Stimulated activated memory B cell treated with anti-CD40 and anti-IgM and Interleukin-4, amounts not matched to agents 10 μg/mL and 1 μg/mL and 100 μg/mL, for 72 hours (primary cell): ENCODE results near the gene BEST2.

ENCODE experiments used
- ATAC-seq: fragments of 150-1000 bp; cut with Tn5 transposase; 2 replicates; pipeline ENCODE4 v1.10.0; 2021
- H3K27ac Mint-ChIP-seq: one replicate; pipeline ENCODE4 v1.8.0; 2022; ENCODE audit warnings: mild to moderate bottlenecking, mixed read lengths
- H3K27me3 Mint-ChIP-seq: one replicate; pipeline ENCODE4 v1.8.0; 2022; ENCODE audit warnings: mixed read lengths
- H3K36me3 Mint-ChIP-seq: one replicate; pipeline ENCODE4 v1.8.0; 2022; ENCODE audit warnings: mixed read lengths
- H3K4me1 Mint-ChIP-seq: one replicate; pipeline ENCODE4 v1.8.0; 2022; ENCODE audit warnings: mixed read lengths
- H3K4me3 Mint-ChIP-seq: one replicate; pipeline ENCODE4 v1.8.0; 2022; ENCODE audit warnings: mild to moderate bottlenecking, moderate library complexity, mixed read lengths
- H3K9me3 Mint-ChIP-seq: one replicate; pipeline ENCODE4 v1.8.0; 2022; ENCODE audit warnings: mixed read lengths

Gene BEST2

DNA sequence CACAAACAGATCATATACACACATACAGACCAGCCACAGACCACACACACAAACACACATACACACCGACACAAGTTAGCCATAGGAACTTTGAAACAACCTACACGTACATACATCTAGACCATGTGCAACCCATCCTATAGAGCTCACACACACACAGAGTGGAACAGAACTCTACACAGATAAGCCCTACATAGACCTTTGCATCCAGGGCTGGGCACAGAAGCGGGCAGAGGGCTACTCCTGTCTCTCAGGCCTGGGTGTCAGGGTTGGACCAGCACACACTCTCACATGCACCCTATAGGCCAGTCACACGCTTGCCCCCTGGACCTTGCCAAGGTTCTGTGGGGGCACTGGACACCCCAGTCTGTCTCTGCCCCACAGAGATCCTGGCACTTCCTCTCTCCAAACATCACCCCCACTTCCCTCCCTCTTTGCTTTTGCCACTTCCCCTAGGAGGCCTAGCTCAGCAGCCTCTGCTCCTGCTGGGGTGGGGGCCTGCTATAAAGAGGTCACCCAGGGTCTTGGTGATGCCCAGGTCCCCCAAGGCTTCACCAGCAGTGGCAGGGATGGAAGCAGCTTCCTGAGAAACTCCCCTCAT, 33.9 kb downstream of the BEST2 start:
- Mint-ChIP-seq H3K4me1 (peaks cover 29% of the 10 kb centered on the region), H3K4me3 (no peak overlapping the region), H3K27me3 (no peaks in the 10 kb centered on the region), H3K9me3 (no peaks in the 10 kb centered on the region), H3K27ac (no peak overlapping the region), H3K36me3 (no peaks in the 10 kb centered on the region)
- ATAC-seq: no peak

DNA sequence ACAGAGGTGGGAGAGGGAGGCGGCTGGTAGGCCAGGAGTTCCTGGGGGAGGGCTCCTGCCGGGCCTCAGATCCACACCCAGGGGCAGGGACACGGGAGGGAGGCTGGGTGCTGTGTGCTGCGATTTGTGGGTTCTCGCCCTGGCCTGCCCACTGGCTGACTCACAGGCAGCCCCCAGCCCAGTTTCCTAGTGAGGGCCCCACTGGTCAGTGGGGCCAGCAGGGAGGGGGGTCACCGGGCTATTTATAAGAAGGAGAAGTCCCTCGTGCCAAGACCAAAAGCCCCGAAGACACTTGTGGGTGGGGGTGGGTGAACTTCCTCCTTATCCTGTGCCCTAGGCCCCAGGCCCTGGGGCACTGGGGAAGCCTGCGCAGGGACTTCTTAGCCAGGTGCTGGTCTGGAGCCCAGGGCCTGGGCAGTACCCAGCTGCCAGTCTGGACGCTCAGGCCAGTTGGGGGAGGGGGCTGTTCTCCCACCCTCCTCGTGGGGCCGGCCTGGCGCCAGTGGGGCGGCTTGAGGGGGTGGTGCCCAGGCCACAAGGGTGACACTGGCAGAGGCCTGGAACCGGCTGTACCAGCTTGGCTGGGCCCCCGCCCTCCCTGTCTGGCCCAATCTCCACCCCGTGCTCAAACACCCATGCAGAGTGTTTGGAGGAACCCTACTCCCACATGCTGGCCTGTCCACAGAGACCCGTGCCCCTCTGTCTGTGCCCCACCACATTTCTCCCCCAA, 34.7 kb downstream of the BEST2 start:
- ATAC-seq: no peak
- Mint-ChIP-seq H3K4me3 (no peak overlapping the region), H3K27me3 (no peaks in the 10 kb centered on the region)

DNA sequence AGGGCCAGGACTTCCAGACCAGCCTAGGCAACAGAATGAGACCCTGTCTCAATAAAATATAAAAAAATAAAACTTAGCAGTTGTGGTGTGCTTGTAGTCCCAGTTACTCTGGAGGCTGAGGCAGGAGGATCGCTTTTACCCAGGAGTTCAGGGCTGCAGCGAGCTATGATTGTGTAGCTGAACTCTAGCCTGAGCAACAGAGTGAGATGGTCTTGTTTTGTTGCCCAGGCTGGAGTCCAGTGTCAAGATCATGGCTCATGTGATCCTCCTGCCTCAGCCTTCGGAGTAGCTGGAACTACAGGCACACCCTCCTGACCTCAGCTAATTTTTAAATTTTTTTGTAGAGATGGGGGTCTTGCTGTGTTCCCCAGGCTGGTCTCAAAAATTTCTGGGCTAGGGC, 35.4 kb downstream of the BEST2 start:
- Mint-ChIP-seq H3K36me3 (no peaks in the 10 kb centered on the region), H3K27me3 (no peaks in the 10 kb centered on the region), H3K9me3 (no peaks in the 10 kb centered on the region), H3K4me3 (no peak overlapping the region), H3K27ac (no peak overlapping the region), H3K4me1 (peaks cover 30% of the 10 kb centered on the region)
- no peak for ATAC-seq

More for the DNA sequence above, 34.7 kb downstream of the BEST2 start:
- Mint-ChIP-seq H3K9me3 (no peaks in the 10 kb centered on the region), H3K36me3 (no peaks in the 10 kb centered on the region), H3K27ac (no peak overlapping the region), H3K4me1 (peaks cover 36% of the 10 kb centered on the region)

DNA sequence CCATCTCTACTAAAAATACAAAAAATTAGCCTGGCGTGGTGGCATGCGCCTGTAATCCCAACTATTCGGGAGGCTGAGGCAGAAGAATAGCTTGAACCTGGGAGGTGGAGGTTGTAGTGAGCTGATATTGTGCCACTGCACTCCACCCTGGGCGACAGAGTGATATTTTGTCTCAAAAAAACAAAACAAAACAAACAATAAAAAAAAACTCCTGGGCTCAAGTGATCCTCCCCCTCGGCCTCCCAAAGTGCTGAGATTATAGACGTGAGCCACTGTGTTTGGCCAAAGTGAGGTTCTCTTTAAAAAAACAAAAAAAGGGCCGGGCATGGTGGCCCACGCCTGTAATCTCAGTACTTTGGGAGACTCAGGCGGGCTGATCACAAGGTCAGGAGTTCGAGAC, 35.9 kb downstream of the BEST2 start:
- Mint-ChIP-seq H3K9me3 (no peaks in the 10 kb centered on the region), H3K27ac (peak overlapping the region; percentile 92), H3K4me1 (peaks cover 25% of the 10 kb centered on the region), H3K27me3 (no peaks in the 10 kb centered on the region), H3K4me3 (no peak overlapping the region), H3K36me3 (peaks cover 2% of the 10 kb centered on the region)
- ATAC-seq: no peak

DNA sequence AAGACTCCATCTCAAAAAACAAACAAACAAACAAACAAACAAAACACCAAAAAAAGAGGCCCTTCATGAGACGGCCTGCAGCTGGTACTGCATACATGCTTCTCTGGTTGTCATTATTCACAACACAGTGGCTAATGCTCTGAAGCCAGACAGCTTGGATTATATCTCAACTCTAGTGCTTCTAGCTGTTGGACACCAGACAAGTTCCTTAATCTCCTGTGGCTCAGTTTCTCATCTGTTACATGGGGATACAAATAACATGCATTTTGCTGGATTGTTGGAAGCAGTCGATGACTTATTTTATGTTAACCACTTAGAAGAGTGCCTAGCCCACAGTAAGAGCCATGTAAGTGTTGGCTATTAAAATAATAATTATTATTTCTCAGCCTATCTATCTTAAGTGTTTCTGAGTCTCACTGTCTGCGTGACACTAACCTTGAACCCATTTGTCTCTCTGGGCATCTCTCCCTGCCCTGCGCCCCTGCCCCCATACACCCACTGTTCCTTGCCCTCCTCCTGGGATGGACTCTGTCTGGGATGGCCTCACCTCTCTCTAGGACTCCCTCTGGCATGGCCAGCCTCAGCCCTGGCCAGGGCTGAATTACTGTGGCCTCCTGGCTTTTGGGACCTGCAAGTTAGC, 36.6 kb downstream of the BEST2 start:
- Mint-ChIP-seq H3K27me3 (no peaks in the 10 kb centered on the region), H3K27ac (peak overlapping the region; percentile 92), H3K4me3 (peak overlapping the region; percentile 90), H3K4me1 (peaks cover 25% of the 10 kb centered on the region), H3K9me3 (no peaks in the 10 kb centered on the region), H3K36me3 (peaks cover 9% of the 10 kb centered on the region)
- ATAC-seq: no peak

DNA sequence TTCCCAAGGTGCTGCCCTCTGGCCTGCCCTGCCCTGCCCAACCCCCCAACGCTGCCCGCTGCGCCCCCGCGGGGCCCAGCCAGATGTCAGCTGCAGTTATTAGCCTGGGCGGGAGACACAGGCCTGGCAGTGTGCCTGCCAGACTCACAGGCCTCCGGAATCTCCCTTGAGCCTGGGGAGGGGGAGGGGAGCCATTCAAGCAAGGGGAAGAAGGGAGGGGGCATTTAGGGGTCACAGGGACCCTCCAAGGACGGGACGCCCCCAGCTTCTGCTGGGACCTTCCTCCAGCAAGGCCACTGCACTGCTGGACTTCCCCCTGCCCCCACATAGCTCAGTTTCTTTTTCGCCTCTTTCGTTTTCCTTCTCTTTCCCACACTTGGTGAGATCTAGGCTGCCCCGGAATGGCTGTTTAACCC, 37.1 kb downstream of the BEST2 start:
- H3K36me3 Mint-ChIP-seq: peaks cover 12% of the 10 kb centered on the region
- ATAC-seq: peak; percentile 0
- peak overlapping the region; percentile 92 for H3K27ac Mint-ChIP-seq
- peak overlapping the region; percentile 90 for H3K4me3 Mint-ChIP-seq
- no peaks in the 10 kb centered on the region for H3K9me3 Mint-ChIP-seq
- peaks cover 25% of the 10 kb centered on the region for H3K4me1 Mint-ChIP-seq
- no peaks in the 10 kb centered on the region for H3K27me3 Mint-ChIP-seq

DNA sequence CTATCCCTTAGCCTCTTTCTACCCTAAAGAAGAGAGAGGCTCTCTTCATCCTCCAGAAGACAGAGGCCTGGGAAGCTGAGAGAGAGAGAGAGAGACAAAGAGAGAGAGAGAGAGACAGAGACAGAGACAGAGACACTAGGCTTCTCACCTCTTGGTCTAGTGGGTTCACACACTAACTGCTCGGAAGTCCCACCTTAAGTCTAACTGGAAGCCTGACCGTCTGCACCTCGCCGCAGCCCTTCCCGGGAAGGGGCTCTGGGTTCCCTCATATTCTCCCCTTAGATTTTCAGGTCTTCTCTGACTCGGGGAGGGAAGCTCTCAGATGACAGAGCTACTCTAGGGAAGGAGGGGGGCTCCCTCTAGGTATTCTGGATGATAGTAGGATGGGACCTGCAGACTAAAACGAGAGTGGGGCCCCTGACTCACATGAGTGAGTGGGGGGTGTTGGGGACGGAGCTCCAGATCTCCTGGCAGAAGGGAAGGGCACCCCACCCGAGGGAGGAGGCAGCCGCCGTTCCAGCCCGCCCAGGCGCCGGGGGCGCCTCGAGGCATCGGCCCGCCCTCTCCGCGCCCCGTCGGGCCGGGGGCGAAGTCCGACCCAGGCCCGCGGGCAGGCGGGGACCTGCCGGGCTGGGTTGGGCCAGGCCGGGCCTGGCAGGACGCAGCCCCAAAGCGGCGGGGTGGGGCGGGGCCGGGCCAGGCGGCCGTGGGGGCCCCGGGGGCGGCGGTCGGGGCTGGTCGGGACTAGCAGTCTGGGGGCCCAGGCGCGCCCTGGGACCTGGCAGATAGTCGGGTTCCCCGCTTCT, 37.7 kb downstream of the BEST2 start:
- Mint-ChIP-seq H3K9me3 (no peaks in the 10 kb centered on the region), H3K27me3 (no peaks in the 10 kb centered on the region), H3K4me3 (peak overlapping the region; percentile 96), H3K4me1 (peaks cover 31% of the 10 kb centered on the region), H3K36me3 (peaks cover 12% of the 10 kb centered on the region), H3K27ac (peak overlapping the region; percentile 92)
- no peak for ATAC-seq

DNA sequence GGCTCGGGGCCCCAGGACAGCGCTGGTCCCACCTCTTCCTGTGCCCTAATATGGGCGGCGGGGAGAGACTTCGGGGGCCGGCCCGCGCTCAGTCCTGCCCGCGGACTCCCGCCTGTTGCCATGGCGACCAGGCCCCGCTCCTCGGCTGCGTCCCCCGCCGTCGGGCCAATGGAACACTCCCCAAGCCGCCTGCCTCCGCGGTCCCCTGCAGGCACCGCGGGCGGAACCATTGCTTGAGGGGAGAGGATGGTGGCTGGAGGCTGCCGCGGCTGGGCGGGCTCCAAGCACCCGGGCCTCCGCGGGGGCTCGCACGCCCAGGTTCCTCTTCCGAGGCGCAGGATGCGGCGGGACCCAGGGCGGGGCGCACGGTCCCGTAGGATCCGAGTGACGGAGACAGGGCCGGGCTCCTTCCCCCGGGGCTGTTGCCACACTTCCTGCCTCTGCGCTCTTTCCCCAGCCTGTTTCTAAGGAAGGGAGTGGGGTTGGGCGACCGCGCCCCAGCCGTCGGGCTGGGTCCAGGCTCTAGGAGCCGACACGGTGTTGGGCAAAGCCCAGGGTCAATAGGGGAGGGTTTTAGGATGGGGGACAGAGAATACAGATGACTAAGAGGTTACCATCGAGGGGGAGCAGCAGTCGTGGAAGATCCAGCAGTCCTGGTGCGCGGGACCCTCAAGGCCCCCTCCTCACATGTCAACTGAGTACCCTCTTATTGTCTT, 38.5 kb downstream of the BEST2 start:
- no peaks in the 10 kb centered on the region for H3K27me3 Mint-ChIP-seq
- H3K9me3 Mint-ChIP-seq: no peaks in the 10 kb centered on the region
- peak overlapping the region; percentile 92 for H3K27ac Mint-ChIP-seq
- H3K4me3 Mint-ChIP-seq: peak overlapping the region; percentile 96
- peaks cover 37% of the 10 kb centered on the region for H3K4me1 Mint-ChIP-seq
- peaks cover 12% of the 10 kb centered on the region for H3K36me3 Mint-ChIP-seq
- peak; percentile 71 for ATAC-seq

DNA sequence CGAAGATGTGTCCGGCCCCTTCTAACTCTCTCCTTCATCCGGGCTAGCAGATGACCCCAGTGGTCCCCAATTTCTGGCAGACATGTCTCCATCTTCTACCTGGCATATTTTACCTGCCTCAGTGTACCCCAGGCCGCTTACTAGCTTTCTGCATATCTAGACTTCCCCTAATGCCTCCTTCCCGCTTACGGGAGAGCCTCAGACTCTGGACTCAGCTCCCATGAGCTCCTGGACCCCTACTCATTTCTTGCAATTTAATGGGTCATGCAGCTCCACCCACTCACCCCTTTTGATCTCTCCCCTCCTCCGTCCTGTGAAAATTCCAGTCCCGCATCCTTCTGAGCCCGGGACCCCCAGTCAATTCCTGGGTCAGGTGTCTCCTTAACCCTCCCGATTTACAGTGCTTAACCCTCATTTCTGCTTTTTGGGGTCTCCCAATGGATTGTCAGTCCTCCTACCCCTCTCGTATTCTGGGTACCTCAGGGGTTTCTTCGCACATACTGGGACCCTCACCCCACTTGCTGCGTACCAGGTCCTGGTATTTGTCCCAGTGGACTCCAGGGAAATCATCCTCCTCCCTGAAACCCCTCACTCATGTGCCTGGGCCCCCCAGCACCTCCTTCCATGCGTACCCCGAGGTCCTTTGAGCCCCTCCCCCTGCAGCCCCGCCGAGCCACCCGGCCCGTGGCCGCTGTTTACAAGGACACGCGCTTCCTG, 39.2 kb downstream of the BEST2 start:
- H3K4me1 Mint-ChIP-seq: peaks cover 41% of the 10 kb centered on the region
- peak overlapping the region; percentile 96 for H3K4me3 Mint-ChIP-seq
- no peak for ATAC-seq
- peak overlapping the region; percentile 91 for H3K27ac Mint-ChIP-seq
- H3K36me3 Mint-ChIP-seq: peaks cover 12% of the 10 kb centered on the region
- no peaks in the 10 kb centered on the region for H3K9me3 Mint-ChIP-seq
- no peaks in the 10 kb centered on the region for H3K27me3 Mint-ChIP-seq

DNA sequence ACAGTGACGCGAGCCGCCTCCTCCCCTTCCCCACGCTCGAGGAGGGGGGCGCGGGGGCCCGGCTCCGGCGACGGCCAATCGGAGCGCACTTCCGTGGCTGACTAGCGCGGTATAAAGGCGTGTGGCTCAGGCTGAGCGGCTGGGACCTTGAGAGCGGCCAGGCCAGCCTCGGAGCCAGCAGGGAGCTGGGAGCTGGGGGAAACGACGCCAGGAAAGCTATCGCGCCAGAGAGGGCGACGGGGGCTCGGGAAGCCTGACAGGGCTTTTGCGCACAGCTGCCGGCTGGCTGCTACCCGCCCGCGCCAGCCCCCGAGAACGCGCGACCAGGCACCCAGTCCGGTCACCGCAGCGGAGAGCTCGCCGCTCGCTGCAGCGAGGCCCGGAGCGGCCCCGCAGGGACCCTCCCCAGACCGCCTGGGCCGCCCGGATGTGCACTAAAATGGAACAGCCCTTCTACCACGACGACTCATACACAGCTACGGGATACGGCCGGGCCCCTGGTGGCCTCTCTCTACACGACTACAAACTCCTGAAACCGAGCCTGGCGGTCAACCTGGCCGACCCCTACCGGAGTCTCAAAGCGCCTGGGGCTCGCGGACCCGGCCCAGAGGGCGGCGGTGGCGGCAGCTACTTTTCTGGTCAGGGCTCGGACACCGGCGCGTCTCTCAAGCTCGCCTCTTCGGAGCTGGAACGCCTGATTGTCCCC, 39.9 kb downstream of the BEST2 start, which contains the start of gene JUNB:
Gene JUNB, plus strand, starts transcription at position 142 of the 706 bp plus-strand sequence. Its CDS starts 286 bp downstream, at position 428.
- peaks cover 12% of the 10 kb centered on the region for H3K36me3 Mint-ChIP-seq
- peak within 1 kb of the TSS; percentile 96 for H3K4me3 Mint-ChIP-seq
- peaks cover 48% of the 10 kb centered on the region for H3K4me1 Mint-ChIP-seq
- H3K27me3 Mint-ChIP-seq: no peaks in the 10 kb centered on the region
- H3K9me3 Mint-ChIP-seq: no peaks in the 10 kb centered on the region
- peak within 1 kb of the TSS; percentile 91 for H3K27ac Mint-ChIP-seq
- peak; percentile 63 for ATAC-seq

DNA sequence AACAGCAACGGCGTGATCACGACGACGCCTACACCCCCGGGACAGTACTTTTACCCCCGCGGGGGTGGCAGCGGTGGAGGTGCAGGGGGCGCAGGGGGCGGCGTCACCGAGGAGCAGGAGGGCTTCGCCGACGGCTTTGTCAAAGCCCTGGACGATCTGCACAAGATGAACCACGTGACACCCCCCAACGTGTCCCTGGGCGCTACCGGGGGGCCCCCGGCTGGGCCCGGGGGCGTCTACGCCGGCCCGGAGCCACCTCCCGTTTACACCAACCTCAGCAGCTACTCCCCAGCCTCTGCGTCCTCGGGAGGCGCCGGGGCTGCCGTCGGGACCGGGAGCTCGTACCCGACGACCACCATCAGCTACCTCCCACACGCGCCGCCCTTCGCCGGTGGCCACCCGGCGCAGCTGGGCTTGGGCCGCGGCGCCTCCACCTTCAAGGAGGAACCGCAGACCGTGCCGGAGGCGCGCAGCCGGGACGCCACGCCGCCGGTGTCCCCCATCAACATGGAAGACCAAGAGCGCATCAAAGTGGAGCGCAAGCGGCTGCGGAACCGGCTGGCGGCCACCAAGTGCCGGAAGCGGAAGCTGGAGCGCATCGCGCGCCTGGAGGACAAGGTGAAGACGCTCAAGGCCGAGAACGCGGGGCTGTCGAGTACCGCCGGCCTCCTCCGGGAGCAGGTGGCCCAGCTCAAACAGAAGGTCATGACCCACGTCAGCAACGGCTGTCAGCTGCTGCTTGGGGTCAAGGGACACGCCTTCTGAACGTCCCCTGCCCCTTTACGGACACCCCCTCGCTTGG, 40.7 kb downstream of the BEST2 start:
- no peaks in the 10 kb centered on the region for H3K27me3 Mint-ChIP-seq
- no peak for ATAC-seq
- H3K4me3 Mint-ChIP-seq: peak overlapping the region; percentile 96
- H3K9me3 Mint-ChIP-seq: no peaks in the 10 kb centered on the region
- H3K36me3 Mint-ChIP-seq: peaks cover 12% of the 10 kb centered on the region
- peaks cover 50% of the 10 kb centered on the region for H3K4me1 Mint-ChIP-seq
- peak overlapping the region; percentile 91 for H3K27ac Mint-ChIP-seq

DNA sequence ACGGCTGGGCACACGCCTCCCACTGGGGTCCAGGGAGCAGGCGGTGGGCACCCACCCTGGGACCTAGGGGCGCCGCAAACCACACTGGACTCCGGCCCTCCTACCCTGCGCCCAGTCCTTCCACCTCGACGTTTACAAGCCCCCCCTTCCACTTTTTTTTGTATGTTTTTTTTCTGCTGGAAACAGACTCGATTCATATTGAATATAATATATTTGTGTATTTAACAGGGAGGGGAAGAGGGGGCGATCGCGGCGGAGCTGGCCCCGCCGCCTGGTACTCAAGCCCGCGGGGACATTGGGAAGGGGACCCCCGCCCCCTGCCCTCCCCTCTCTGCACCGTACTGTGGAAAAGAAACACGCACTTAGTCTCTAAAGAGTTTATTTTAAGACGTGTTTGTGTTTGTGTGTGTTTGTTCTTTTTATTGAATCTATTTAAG, 41.3 kb downstream of the BEST2 start:
- peaks cover 12% of the 10 kb centered on the region for H3K36me3 Mint-ChIP-seq
- H3K9me3 Mint-ChIP-seq: no peaks in the 10 kb centered on the region
- H3K27ac Mint-ChIP-seq: peak overlapping the region; percentile 91
- no peak for ATAC-seq
- H3K4me1 Mint-ChIP-seq: peaks cover 50% of the 10 kb centered on the region
- no peaks in the 10 kb centered on the region for H3K27me3 Mint-ChIP-seq
- peak overlapping the region; percentile 96 for H3K4me3 Mint-ChIP-seq
